GM19240 (cell line): ENCODE measurements around the gene NUP35.

Source experiments
- DNase-seq: peaks from one replicate; pipeline ENCODE4 v3.0.0; 2011; ENCODE audit warnings: low spot score; ENCODE audit not compliant: insufficient read length

NUP35 gene, protein sequence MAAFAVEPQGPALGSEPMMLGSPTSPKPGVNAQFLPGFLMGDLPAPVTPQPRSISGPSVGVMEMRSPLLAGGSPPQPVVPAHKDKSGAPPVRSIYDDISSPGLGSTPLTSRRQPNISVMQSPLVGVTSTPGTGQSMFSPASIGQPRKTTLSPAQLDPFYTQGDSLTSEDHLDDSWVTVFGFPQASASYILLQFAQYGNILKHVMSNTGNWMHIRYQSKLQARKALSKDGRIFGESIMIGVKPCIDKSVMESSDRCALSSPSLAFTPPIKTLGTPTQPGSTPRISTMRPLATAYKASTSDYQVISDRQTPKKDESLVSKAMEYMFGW

DNA sequence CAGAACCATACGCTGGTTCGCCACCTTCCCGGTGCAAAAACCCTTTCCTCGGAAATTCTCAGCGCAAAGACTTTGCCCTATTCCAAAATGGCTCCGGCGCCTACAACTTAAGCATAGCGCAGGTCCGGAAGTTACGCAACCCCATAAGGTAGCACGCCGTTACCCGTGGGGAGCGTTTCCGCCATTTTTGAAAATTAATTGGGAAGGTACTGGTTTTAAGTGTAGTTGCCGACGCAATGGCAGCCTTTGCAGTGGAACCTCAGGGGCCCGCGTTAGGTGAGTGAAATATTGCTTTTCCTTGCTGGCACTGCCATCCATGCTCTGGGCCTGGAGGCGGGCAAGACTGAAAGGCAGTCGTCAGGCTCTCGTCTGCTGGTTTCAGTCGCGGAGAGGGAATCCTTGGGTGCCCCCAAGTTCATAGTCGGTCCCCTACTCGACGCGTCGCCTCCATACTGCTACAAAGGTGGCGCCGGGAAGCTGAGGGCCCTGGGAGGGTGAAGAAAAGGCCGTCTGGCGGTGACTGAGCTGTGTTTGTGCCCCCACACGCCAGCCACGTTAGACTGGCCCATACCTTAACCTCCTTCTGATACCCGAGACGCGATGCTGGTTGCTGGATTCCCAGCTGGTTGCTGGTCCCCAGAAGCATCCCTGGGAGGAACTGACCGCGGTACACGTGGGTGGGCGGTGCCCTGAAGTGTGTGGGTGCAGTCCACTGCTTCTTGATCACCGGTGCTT is at the start of gene NUP35:
Gene NUP35, plus strand, starts transcription at position 222 of the 735 bp plus-strand sequence. Its CDS starts 15 bp downstream, at position 237.
- DNase-seq = peak; percentile 43

DNA sequence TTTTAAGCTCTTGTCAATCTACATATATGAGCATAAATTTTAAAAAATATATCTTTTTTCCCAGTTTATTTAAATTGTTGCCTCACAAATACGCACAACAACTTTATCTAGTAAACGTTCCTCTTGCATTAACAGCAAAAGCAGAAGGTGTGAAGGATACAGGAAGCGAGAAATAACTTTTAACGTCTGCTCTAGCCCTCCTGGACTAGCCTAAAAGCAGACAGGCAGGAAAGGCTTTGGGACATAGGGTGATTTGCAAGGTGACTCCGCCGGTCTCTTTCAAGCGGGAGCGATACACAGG is 46.1 kb upstream of the NUP35 start:
- no peak for DNase-seq

DNA sequence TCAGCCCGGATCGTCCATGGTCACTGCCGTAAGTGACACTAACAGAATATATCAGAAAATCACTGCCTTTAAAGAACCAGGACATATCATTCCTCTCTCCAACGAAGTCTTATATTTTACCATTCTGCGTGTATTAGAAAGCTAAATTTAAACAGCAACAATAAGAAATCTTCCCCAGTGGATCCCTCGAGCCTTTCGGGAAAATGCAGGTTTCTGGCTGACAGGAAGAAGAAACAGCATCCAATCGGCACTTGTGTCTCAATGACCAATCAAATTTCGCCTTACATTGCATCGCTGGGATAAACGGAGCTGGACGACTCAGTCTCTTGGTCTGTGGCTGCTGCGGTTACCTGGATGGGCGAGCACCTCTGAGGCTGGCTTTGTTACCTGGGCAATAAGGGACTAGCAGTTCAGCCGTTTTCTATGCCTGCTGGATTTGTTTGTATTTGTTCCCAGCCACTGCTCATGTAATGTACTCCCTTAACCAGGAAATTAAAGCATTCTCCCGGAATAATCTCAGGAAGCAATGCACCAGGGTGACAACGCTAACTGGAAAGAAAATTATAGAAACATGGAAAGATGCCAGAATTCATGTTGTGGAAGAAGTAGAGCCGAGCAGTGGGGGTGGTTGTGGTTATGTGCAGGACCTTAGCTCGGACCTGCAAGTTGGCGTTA is 45.6 kb upstream of the NUP35 start, which contains the start of gene DUSP19:
Gene DUSP19, plus strand, starts transcription at position 284 of the 675 bp plus-strand sequence. Its CDS starts 187 bp downstream, at position 471.
- peak; percentile 60 for DNase-seq

DNA sequence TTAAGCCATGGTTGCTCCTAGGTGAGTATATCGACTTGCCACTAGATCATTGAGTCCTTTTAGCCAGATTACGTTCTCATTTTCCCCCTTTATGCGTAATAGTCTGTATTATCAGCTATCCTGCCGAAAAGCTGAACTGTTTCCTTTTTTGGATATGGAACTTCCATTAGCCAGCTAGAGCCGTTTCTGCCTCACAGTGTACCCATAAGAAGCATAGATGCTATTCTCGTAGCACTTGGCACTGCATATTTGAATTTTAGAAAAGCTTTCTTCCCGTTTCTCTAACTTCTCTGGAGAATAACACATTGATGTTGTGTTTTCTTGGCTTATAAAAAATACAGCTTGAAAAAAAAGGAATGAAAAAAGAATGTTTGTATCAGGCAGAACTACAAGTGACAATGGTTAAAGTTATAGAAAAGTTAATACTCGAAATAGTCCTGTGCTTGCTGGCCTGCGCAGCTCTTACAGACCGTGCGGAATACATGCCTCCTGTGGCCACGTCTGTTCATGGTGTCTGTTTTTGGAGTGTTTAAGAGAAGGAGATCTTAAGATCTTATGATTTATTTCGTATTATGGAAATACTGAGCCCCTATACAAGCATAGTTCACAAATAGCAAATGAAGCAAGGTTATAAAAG is 45.0 kb upstream of the NUP35 start:
- DNase-seq = no peak

DNA sequence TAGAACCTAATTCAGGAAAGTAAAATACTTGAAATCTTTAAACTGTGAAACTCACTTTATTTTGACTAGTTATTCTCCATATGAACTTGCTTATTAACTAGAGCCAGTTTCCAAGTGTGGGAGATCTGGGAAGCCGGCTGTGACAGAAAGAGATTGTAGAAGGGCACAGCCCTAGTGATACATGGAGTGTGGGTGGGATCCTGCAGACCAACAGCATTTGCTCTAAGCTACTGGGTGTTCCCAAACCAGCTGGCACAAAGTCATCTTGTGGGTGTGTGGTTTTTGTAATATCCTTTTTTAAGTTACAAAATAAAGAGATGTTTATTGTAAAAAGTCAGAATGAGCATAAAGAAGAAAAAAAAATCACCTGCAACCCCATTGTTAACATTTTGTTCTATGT is 42.3 kb upstream of the NUP35 start:
- no peak for DNase-seq

DNA sequence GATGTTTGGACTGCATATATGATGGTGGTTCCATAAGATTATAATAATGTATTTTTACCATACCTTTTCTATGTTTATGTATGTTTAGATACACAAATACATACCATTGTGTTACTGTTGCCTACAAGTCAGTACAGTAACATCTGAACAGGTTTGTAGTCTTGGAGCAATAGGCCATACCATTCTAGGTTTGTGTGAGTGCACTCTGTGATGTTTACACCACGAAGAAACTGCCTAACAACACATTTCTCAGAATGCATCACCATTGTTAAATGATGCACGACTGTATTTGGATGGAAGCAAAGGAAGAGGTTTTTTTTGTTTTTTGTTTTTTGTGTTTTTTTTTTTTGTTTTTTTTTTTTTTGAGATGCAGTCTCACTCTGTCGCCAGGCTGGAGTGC is 36.2 kb upstream of the NUP35 start:
- DNase-seq = no peak

DNA sequence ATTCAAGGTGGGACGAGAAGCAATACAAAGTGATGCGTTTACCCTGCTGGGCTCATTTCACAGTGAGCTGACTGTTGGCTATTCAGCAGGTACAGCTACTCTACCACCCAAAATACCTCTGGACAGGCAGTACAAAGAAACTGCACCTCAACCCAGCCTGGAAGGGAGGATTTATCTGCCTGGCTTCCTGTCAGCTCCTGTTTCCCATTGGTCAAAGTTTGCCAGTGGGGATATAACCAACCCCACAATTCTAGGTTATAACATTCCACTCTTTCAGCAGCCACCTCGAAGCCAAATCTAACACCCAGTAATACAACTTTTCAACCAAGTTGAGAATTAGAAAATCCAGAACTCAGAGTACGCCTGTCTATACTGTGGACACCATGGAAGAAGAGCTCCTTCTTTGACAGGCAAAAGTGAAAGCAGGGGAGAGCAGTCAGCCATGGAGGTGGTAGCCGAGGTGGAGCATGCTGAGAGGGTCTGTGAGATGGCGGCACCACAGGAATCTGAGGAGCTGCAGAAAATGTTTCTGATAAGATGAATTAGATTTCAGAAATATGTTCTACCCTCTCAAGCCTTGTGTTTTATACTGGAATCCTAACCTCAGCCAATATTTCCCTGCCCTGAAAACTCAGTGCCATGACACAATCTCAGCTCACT is 34.9 kb upstream of the NUP35 start:
- DNase-seq = peak; percentile 8

DNA sequence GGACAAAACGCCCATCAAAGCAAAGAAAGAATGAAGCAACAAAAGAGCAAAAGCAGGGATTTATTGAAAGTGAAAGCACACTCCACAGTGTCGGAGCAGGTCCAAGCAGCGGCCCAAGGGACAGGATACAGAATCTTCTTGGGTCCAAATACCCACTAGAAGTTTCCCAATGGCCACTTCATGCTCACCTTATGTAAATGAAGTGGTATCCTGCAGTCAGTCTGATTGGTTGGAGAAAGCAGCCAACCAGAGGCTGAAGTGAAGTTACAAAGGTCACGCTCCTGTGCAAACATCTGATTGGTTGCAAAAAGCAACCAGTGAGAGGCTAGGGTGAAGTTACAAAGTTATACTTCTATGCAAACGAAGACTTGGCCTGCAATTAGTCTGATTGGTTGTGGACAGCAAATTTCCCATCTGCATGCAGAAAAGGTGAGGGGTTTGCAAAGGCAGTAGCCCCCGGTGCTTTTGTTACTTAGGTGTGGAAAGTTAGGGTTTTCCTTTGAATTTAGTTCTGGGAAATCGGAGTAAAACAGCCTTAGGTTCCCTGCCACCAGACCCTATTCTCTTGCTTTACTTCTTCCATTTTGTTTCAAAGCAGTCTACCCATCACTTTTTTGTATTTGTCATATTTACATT is 32.8 kb upstream of the NUP35 start:
- no peak for DNase-seq

DNA sequence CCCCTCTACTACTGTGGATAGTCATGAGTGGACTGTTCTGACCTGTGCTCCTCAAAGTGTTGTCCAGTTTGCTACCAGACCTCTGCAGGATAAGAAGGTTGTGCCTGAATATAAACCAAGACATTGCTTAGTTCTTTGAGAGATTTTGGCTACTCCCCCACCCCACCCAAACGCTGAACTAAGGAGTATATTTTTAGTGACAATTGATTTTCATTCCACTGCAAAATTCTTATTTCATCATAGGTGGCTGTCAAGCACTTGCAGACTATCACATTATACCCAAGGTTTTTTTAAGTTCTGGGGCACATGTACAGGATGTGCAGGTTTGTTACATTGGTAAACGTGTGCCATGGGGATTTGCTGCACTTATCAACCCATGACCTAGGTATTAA is 32.3 kb upstream of the NUP35 start:
- no peak for DNase-seq

DNA sequence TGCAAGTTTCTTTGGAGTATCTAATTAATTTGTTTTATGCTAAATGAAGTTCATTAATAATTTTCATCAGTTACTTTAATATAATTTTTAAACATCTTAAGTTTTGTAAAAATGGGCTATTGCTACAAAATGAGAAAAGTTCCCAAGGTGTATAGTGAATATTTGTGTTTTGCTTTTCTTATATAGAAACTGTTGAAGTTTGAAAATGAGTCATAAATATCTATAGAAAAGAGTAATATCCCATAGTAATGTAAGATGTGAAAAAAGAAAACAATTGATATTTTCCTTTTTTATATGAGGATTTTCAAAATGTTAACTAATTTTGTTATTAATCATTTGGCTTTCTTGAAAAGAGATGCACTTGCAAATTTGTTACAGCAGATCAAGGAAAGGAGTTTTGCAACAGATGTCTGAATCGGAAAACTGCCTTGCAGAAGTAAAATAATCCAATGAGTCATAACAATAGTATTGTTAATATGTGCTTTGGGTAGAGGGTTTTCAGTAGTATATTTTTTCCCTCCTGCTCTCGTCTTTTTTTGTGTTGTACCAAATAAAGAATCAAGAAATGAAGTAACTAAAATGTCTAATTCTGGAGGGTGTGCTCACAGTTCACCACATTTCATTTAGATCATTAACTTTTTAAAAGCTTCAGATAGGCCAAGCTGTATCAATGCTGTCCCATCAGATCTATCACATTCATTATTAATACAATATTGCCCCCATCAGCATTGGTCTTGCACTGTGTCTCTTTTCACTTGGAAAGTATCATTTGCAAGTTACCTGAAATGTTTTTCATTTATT is 30.2 kb upstream of the NUP35 start:
- no peak for DNase-seq

DNA sequence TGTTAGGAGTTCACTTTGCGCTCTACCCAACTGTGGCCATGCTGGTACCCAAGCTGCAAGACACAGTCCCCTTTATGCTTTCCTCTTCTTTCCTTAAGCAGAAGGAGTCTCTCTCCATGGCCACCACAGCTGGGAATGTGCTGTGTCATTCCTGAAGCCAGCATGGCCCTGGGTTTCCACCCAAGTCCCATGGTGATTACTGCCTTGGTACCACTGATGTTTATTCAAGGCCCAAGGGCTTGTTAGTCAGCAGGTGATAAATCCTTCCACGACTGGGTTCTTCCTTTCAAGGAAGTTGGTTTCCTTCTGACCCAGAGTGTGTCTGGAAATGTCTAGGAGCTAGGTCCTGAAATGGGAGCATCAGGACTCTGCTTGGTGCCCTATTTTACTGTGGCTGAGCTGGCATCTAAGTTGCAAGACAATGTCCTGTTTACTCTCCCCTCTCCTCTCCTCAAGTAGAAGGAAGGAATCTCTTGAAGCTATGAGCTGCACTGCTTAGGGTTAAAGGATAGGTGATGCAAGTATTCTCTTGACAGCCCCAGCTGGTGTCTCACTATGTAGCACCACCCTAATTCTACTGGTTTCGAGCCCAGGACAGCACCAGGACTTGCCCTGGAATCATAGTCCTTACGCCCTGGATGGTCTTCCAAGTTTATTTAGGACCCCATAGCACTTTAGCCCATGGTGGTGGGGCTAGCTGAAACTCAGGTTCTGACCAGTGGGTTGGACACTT is 18.7 kb upstream of the NUP35 start:
- no peak for DNase-seq

DNA sequence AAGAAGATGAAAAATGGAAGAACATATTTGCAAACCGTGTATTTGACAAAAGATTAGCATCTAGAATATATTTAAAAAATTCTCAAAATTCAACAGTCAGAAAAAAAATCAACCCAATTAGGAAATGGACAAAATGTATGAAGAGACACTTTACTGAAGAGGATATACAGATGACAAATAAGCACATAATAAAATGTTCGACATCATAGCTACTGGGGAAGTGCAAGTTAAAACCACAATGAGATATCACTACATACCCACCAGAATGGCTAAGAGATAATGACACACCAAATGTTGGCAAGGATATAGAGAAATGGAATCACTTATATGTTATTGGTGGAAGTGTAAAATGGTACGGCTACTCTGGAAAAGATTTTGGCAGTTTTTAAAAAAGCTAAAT is 11.7 kb upstream of the NUP35 start:
- no peak for DNase-seq

DNA sequence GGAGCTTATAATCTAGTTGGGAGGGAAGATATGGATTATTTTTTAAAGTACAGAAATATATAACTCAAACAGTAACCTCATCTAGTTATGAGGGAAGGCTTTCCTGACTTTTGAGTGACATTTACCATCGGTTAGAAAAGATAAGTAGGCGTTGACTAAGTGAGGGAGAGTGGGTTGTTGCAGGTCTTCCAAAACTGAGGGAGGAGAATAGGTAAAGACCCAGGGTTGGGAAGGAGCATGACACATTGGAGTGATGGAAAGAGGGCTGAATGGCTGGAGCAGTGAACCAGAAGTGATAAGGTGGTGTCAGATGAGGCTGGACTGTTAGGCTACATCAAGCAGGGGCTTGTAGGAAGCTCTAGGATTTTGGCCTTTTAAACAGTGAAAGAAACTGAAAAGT is 10.6 kb upstream of the NUP35 start:
- DNase-seq = no peak

DNA sequence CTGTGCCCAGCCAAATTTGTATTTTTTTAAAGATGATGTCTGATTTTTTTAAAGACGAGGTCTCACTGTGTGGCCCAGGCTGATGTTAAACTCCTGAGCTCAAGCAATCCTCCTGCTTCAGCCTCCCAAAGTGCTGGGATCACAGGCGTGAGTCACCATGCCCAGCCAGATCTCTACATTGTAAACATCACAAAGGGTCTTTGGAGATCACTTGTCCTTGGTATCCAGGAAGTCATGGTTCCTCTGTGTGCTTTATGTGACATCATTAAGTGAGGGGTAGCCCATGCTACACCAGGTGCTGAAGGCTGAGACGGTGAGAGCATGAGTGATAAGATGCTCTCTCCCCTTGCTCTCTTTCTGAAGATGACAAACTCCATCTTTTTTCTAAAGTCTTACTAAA is 7.0 kb upstream of the NUP35 start:
- DNase-seq = no peak

DNA sequence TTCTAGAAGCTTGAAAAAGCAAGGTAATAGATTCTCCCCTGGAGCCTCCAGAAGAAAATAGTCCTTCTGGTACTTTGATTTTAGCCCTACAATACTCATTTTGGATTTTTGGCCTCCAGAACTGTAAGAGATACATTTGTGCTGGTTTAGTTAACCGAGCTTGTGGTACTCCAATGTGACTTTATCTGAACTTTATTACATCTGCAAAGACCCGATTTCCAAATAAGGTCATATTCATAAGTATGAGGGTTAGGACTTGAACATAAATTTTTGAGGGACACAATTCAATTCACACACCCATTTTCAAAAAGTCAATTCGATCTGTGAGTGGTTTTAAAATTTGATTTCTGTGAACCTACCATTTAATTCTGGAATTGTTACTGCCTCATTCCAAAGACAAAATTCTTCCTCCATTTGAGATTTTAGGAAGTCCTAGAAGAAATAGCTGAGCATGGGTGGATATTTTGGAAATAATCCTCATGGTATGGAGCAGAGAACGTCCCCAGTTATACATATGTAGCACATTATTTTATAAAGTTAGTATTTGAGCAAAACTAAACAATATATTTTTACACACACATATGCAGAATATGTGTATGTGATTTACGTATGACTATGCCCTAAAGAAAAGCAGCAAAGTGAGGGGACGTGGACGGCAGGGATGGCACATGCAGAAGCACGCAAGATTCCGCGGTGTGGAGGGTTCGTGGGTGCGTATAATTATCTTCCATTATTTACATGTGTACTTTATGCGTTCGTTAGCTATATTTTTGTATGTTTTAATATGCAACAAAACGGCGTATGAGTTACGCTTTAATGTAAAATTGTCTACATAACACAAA is 905 bp upstream of the NUP35 start:
- DNase-seq = no peak

DNA sequence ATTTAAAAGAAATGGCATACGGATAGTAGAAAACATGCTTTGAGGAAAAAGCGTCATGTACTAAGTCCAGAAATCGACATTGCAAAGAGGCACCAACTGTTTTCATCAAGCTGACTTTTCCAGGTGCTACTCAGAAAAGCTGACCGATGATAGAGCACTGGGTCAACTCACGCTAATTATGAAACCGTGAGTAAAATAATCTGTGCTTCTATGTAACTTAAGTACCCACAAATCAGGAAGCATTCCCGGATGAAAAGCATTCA is 353 bp upstream of the NUP35 start:
- no peak for DNase-seq

DNA sequence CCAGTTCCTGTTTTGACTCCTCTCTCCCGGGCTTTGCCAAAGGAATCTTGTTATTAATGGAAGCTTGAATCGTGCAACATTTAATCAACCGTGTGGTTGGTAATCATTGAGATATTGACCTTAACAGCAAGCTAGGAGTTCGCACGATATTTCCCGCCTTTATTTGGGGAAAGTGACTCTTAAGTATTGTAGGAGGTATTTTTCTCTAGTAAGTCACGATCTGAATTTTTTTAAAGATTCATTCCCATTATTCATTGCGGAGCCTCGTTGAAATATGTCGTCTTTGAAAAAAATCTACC is 663 bp downstream of the NUP35 start:
- no peak for DNase-seq

DNA sequence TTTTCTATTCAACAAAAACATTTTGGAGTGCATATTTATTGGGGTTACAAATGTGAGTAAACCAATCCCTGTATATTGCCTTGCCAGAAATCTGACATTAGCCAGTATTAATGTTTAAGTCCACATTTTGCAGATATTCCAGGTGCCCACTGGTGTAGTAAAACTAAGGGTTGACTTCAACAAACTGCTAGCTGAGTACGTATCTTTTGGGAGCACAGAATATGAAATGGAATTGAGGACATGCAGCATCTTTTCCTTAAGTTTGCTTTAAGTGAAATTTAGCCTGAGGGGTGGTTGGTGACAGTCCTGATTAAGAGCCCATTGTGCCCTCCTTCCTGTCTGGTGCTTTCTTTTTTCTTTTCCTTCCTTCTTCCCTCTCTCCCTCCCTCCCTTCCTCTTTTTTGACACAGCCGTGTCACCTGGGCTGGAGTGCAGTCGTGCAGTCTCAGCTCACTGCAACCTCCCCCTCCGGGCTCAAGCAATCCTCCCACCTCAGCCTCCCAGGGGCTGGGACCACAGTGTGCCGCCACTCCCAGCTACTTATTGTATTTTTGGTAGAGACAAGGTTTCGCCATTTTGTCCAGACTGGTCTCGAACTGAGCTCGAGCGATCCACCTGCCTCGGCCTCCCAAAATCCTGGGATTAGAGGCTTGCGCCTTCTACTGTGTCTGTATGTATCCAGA is 1.6 kb downstream of the NUP35 start:
- DNase-seq = no peak

DNA sequence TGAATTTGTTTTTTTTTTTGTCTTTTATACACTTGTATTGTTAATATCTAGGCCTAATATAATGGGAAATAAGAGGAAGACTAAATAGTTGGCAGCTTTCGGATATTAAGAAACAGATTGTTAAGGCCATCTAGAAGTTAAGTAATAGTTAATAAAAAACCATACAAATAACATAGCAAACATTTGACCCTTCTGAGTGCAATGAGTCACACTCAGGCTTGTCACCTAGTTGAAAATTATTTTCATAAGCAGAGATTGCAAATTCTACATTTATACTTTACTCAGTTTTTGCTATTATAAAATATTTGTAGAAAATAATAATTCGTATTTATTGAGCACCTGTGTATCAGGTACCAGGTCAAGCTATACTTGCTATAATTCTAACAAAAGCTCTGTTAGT is 2.4 kb downstream of the NUP35 start:
- DNase-seq = no peak
